ENCODE measurements around the gene TMEM143. TPM values are rescaled to one million over a fixed set of nuclear protein-coding genes. Genes with fewer than 3 reads are reported as not detected.

TMEM143 gene
- total and polyA plus RNA-seq, 2 donors (not counting 3 experiments of a cell fraction or from before 2014, with no cell fraction given) = 5.4 to 7.3 TPM

DNA sequence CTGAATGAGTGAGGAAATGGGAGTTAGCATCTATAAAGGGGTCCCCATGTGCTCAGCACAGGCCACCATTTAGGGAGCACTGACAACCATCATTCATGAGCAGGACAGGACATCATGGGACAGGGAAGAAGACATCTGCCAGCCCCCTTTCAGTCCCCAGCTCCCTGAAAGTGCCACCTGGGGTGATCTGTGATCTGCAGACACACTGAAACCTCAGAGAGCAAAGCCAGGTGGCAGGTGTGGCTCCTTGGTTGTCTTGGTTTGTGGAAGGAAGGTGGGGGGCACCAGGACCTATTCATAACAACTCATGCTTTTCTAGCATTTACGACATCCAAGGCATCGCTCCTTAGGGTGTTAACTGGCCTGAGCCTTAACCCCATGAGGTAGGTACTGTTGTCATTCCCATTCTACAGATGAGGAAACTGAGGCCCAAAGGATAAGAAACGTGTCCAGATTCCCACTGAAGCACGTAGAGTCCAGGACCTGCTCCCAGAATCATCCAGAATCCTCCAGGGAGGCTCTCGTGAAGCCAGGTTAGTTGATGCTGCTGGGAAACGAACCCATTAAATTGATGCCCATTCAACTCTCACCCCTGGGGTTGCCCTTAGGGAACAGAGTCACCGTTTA lies 21.8 kb upstream of the TMEM143 start:
- peaks cover 13% of the 10 kb centered on the region for H3K79me2 ChIP-seq (ENCODE audit: control insufficient read depth, insufficient read depth, low read length)
- no peak overlapping the region for H3K9ac ChIP-seq (replicated peaks; ENCODE audit: extremely low read depth, insufficient read depth, low read length)
- DNase-seq (ENCODE audit: low read depth, low spot score) = no peak
- no peak overlapping the region for H3K4me2 ChIP-seq (ENCODE audit: insufficient read depth, low read length)
- no peaks in the 10 kb centered on the region for H3K9me3 ChIP-seq (replicated peaks; ENCODE audit: control insufficient read depth, insufficient read depth, low read length)
- intact Hi-C loops (cut with micrococcal nuclease) = no loop called here
- no peak for FAIRE-seq
- no peak for TF ChIP-seq MYC (IDR thresholded peaks at IDR 0.05; ENCODE audit: low read depth, low read length)
- TF ChIP-seq POLR2AphosphoS5 (IDR thresholded peaks at IDR 0.05; ENCODE audit: insufficient read depth, low read depth, low read length) = no peak
- dilution Hi-C loops (cut with MboI; ENCODE audit: extremely low pct_ligation_motif_present, low sequenced_read_pairs) = no loop called here
- no peaks in the 10 kb centered on the region for H3K27me3 ChIP-seq (ENCODE audit: control insufficient read depth in 2 of 2, insufficient read depth in 2 of 2, low read length in 2 of 2)
- H3K9me1 ChIP-seq (replicated peaks; ENCODE audit: control insufficient read depth, extremely low read depth, insufficient read depth, low read length) = no peaks in the 10 kb centered on the region
- H3K4me3 ChIP-seq (replicated peaks in 1 of 3; ENCODE audit: insufficient read depth in 1 of 3, low read depth in 1 of 3, low read length in 3 of 3) = no peak overlapping the region
- ChIA-PET CTCF (no interaction called here), POLR2A (no interaction called here)
- peaks cover 32 to 48% of the 10 kb centered on the region in 2 experiments for H3K36me3 ChIP-seq (ENCODE audit: control insufficient read depth in 2 of 2, extremely low read depth in 1 of 2, insufficient read depth in 2 of 2, low read length in 2 of 2)
- H3K4me1 ChIP-seq (ENCODE audit: control insufficient read depth, extremely low read depth, insufficient read depth, low read length) = peaks cover 3% of the 10 kb centered on the region
- H3K27ac ChIP-seq (ENCODE audit: insufficient read depth, low read depth, low read length) = no peak overlapping the region
- no peak overlapping the region for H2AFZ ChIP-seq (ENCODE audit: low read depth, low read length)
- BruUV-seq (replicated peaks) = no TSS peak
- no peaks in the 10 kb centered on the region for H4K20me1 ChIP-seq (replicated peaks; ENCODE audit: control insufficient read depth, extremely low read depth, insufficient read depth, low read length)

DNA sequence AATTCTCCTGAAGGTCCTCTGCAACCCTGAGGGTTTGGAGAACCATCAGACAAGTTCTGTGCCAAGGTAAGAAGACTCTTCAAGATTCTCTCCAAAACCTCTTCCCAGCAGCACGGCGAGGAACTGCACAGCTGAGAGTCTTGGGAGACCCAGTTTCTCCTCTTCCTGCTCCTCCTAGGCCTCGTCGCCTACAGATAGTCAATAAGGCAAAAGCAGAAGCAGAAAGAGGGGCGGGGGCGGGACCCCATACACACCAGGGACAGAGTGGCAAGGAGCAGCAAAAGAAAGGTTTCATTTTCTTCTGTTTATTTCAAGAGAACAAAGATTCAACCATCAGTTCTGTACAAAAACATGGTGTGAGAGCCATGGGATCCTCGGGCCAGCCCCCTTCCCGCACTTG lies 18.5 kb upstream of the TMEM143 start:
- H3K27ac ChIP-seq (ENCODE audit: insufficient read depth, low read depth, low read length) = no peak overlapping the region
- H3K9ac ChIP-seq (replicated peaks; ENCODE audit: extremely low read depth, insufficient read depth, low read length) = no peak overlapping the region
- DNase-seq (ENCODE audit: low read depth, low spot score) (no peak), FAIRE-seq (no peak)
- H3K9me3 ChIP-seq (replicated peaks; ENCODE audit: control insufficient read depth, insufficient read depth, low read length) = no peaks in the 10 kb centered on the region
- H3K4me1 ChIP-seq (ENCODE audit: control insufficient read depth, extremely low read depth, insufficient read depth, low read length) = no peaks in the 10 kb centered on the region
- no peaks in the 10 kb centered on the region for H3K79me2 ChIP-seq (ENCODE audit: control insufficient read depth, insufficient read depth, low read length)
- no peak overlapping the region for H3K4me2 ChIP-seq (ENCODE audit: insufficient read depth, low read length)
- BruUV-seq (replicated peaks) = no TSS peak
- no peaks in the 10 kb centered on the region for H3K27me3 ChIP-seq (ENCODE audit: control insufficient read depth in 2 of 2, insufficient read depth in 2 of 2, low read length in 2 of 2)
- CTCF ChIA-PET = interaction anchor here (2.1 kb wide), 1 partner anchor 9 kb away, joined by 9 read pairs; the partner anchor contains the start of gene KDELR1
- intact Hi-C loops (cut with micrococcal nuclease) (no loop called here), dilution Hi-C loops (cut with MboI; ENCODE audit: extremely low pct_ligation_motif_present, low sequenced_read_pairs) (no loop called here)
- POLR2A ChIA-PET = no interaction called here
- H3K36me3 ChIP-seq (ENCODE audit: control insufficient read depth in 2 of 2, extremely low read depth in 1 of 2, insufficient read depth in 2 of 2, low read length in 2 of 2) = peaks cover 22 to 36% of the 10 kb centered on the region in 2 experiments
- H3K9me1 ChIP-seq (replicated peaks; ENCODE audit: control insufficient read depth, extremely low read depth, insufficient read depth, low read length) = no peaks in the 10 kb centered on the region
- no peaks in the 10 kb centered on the region for H4K20me1 ChIP-seq (replicated peaks; ENCODE audit: control insufficient read depth, extremely low read depth, insufficient read depth, low read length)
- no peak overlapping the region for H3K4me3 ChIP-seq (replicated peaks in 1 of 3; ENCODE audit: insufficient read depth in 1 of 3, low read depth in 1 of 3, low read length in 3 of 3)
- TF ChIP-seq EZH2 (IDR thresholded peaks at IDR 0.05; ENCODE audit: borderline replicate concordance, low read depth, low read length, severe bottlenecking) (no peak), POLR2A (IDR thresholded peaks at IDR 0.05; ENCODE audit: low read depth, low read length) (no peak), MYC (IDR thresholded peaks at IDR 0.05; ENCODE audit: low read depth, low read length) (no peak), FOS (IDR thresholded peaks at IDR 0.05; ENCODE audit: borderline replicate concordance, insufficient read depth, low read length) (no peak), POLR2AphosphoS5 (IDR thresholded peaks at IDR 0.05; ENCODE audit: insufficient read depth, low read depth, low read length) (no peak), JUN (IDR thresholded peaks at IDR 0.05; ENCODE audit: borderline replicate concordance, insufficient read depth, insufficient read length, low read depth) (no peak), GATA2 (IDR thresholded peaks at IDR 0.05; ENCODE audit: insufficient read depth, insufficient read length, low read depth, low read length) (no peak)
- TF ChIP-seq, protein P1, sequence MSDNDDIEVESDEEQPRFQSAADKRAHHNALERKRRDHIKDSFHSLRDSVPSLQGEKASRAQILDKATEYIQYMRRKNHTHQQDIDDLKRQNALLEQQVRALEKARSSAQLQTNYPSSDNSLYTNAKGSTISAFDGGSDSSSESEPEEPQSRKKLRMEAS (IDR thresholded peaks at IDR 0.05; ENCODE audit: insufficient read depth, insufficient read length) = no peak
- TF ChIP-seq, protein P2, sequence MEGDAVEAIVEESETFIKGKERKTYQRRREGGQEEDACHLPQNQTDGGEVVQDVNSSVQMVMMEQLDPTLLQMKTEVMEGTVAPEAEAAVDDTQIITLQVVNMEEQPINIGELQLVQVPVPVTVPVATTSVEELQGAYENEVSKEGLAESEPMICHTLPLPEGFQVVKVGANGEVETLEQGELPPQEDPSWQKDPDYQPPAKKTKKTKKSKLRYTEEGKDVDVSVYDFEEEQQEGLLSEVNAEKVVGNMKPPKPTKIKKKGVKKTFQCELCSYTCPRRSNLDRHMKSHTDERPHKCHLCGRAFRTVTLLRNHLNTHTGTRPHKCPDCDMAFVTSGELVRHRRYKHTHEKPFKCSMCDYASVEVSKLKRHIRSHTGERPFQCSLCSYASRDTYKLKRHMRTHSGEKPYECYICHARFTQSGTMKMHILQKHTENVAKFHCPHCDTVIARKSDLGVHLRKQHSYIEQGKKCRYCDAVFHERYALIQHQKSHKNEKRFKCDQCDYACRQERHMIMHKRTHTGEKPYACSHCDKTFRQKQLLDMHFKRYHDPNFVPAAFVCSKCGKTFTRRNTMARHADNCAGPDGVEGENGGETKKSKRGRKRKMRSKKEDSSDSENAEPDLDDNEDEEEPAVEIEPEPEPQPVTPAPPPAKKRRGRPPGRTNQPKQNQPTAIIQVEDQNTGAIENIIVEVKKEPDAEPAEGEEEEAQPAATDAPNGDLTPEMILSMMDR (IDR thresholded peaks at IDR 0.05; ENCODE audit: extremely low read depth in 1 of 2, insufficient read depth in 1 of 2, low read depth in 1 of 2, low read length in 2 of 2) = no peak
- no peak overlapping the region for H2AFZ ChIP-seq (ENCODE audit: low read depth, low read length)
